MM.1S (cell line): ENCODE results near the gene TFPI2.

Experiments
- EZH2phosphoT487 ChIP-seq: fragments of 300-600 bp; sonication (generic); IDR thresholded peaks from 2 replicates; pipeline ENCODE4 v1.6.1; 2018; ENCODE audit warnings: antibody characterized with exemption, low read length
- TF ChIP-seq, protein P1 (sequence below): fragments of 300-600 bp; sonication (generic); IDR thresholded peaks from 2 replicates; pipeline ENCODE4 v1.5.1; 2016; ENCODE audit warnings: antibody characterized with exemption, low read length, mixed read lengths

DNA sequence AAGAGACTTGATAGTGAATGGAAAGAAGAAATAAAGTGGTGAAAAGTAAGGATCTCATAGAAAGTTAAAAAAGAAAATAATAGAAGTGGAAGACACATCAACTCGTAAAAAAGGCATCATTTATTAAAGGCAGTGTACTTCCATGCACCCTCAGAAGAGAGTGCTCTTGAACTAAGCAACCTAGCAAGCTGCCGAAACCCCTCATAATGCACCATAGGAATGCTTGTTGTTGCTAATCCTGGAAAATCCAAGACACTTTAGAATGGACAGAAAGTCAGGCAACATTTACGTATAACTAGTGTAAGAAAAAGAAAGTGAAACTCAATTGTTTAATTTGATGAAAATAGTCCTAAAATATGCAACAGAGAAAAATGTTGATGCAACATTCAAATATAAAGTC lies 12.8 kb downstream of the TFPI2 start:
- TF ChIP-seq, protein P1, sequence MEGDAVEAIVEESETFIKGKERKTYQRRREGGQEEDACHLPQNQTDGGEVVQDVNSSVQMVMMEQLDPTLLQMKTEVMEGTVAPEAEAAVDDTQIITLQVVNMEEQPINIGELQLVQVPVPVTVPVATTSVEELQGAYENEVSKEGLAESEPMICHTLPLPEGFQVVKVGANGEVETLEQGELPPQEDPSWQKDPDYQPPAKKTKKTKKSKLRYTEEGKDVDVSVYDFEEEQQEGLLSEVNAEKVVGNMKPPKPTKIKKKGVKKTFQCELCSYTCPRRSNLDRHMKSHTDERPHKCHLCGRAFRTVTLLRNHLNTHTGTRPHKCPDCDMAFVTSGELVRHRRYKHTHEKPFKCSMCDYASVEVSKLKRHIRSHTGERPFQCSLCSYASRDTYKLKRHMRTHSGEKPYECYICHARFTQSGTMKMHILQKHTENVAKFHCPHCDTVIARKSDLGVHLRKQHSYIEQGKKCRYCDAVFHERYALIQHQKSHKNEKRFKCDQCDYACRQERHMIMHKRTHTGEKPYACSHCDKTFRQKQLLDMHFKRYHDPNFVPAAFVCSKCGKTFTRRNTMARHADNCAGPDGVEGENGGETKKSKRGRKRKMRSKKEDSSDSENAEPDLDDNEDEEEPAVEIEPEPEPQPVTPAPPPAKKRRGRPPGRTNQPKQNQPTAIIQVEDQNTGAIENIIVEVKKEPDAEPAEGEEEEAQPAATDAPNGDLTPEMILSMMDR: no peak
- no peak for TF ChIP-seq EZH2phosphoT487
